ENCODE results near the gene ANKRD24.

GRCh38 chr19:4194353-4194752, 11.9 kb downstream of the ANKRD24 start:
- TF ChIP-seq, protein P1, sequence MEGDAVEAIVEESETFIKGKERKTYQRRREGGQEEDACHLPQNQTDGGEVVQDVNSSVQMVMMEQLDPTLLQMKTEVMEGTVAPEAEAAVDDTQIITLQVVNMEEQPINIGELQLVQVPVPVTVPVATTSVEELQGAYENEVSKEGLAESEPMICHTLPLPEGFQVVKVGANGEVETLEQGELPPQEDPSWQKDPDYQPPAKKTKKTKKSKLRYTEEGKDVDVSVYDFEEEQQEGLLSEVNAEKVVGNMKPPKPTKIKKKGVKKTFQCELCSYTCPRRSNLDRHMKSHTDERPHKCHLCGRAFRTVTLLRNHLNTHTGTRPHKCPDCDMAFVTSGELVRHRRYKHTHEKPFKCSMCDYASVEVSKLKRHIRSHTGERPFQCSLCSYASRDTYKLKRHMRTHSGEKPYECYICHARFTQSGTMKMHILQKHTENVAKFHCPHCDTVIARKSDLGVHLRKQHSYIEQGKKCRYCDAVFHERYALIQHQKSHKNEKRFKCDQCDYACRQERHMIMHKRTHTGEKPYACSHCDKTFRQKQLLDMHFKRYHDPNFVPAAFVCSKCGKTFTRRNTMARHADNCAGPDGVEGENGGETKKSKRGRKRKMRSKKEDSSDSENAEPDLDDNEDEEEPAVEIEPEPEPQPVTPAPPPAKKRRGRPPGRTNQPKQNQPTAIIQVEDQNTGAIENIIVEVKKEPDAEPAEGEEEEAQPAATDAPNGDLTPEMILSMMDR (conservative IDR thresholded peaks at IDR 0.05; ENCODE audit: low read depth, low read length), result no peak
- TF ChIP-seq EZH2phosphoT487 (IDR thresholded peaks at IDR 0.05; ENCODE audit: borderline replicate concordance, low read length), result no peak
- no peak for TF ChIP-seq EZH2 (IDR thresholded peaks at IDR 0.05; ENCODE audit: low read length, unreplicated experiment)
